Measurements from ENCODE around the gene ABCC11. TPM values are rescaled to one million over a fixed set of nuclear protein-coding genes. Genes with fewer than 3 reads are reported as not detected.

Gene ABCC11
- total RNA-seq = 1 to 10 TPM; 1.5 TPM

GRCh38 chr16:48247311-48247710 lies at the start of gene ABCC11:
TSS of gene ABCC11 (minus strand) at chr16:48247539. CDS start at chr16:48231921, 15,618 bp downstream.
- no peak within 1 kb of the TSS for H3K4me3 ChIP-seq
- H3K36me3 ChIP-seq = no peaks in the 10 kb centered on the region
- no peak for DNase-seq (ENCODE audit: low spot score)
- no peaks in the 10 kb centered on the region for H3K9me3 ChIP-seq
- 33% methylated on average over 4 of the region's 4 CpGs for WGBS
- TF ChIP-seq POLR2A (IDR thresholded peaks at IDR 0.05) = no peak
- no peak for TF ChIP-seq POLR2AphosphoS5 (IDR thresholded peaks at IDR 0.05)
- no peak for TF ChIP-seq CTCF (IDR thresholded peaks at IDR 0.05)
- H3K4me1 ChIP-seq (replicated peaks) = peaks cover 8% of the 10 kb centered on the region
- intact Hi-C loops (cut with DNase I) = loop anchor here (10.0 kb wide), 2 partner anchors 287 to 377 kb away; no protein-coding TSS in a partner anchor
- H3K27ac ChIP-seq = no peak within 1 kb of the TSS
- H3K27me3 ChIP-seq (replicated peaks; ENCODE audit: insufficient read depth) = no peaks in the 10 kb centered on the region

- no peak for TF ChIP-seq CTCF (IDR thresholded peaks at IDR 0.05)
- TF ChIP-seq POLR2AphosphoS5 (IDR thresholded peaks at IDR 0.05) = peak; percentile 72
- DNase-seq (ENCODE audit: low spot score) = peak; percentile 63
- peaks cover 0 to 6% of the 10 kb centered on the region in 2 donors for H3K36me3 ChIP-seq
- no peak overlapping the region for H3K4me3 ChIP-seq
- 50% methylated on average over 1 of the region's 1 CpG for WGBS
- no peaks in the 10 kb centered on the region for H3K27me3 ChIP-seq (replicated peaks; ENCODE audit: insufficient read depth)
- H3K27ac ChIP-seq = peak overlapping the region; percentile 50 to 65
- peaks cover 4% of the 10 kb centered on the region for H3K4me1 ChIP-seq (replicated peaks)
- H3K9me3 ChIP-seq = no peaks in the 10 kb centered on the region
- intact Hi-C loops (cut with DNase I) = no loop called here
These were observed 48.3 kb upstream of the ABCC11 start for GRCh38 chr16:48295488-48296281.

DNA sequence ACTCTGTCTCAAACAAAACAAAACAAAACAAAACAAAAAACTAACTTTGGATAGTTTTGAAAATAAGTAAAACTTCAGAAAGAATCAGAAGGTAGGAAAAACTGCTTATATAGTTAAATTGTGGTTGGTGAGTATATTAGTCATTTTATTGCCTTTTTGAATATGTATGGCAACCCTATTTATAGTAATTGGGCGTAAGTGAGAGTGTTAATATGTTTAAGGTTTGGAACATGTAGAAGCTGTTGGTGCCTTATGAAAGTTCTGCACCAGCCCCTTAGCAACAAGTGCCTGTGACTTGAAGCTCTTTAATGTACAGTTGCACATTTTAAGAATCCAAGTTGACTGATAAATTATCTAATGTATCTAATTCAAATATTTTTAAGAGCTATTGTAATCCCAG lies 47.4 kb upstream of the ABCC11 start:
- no peak for TF ChIP-seq POLR2A (IDR thresholded peaks at IDR 0.05)
- no peak for DNase-seq (ENCODE audit: low spot score)
- H3K36me3 ChIP-seq = peaks cover 0 to 6% of the 10 kb centered on the region in 2 donors
- H3K27me3 ChIP-seq (replicated peaks; ENCODE audit: insufficient read depth) = no peaks in the 10 kb centered on the region
- H3K4me1 ChIP-seq (replicated peaks) = peaks cover 4% of the 10 kb centered on the region
- no peaks in the 10 kb centered on the region for H3K9me3 ChIP-seq
- no peak overlapping the region for H3K4me3 ChIP-seq
- WGBS = 81% methylated on average over 1 of the region's 1 CpG
- intact Hi-C loops (cut with DNase I) = no loop called here
- peak overlapping the region; percentile 50 to 65 for H3K27ac ChIP-seq

DNA sequence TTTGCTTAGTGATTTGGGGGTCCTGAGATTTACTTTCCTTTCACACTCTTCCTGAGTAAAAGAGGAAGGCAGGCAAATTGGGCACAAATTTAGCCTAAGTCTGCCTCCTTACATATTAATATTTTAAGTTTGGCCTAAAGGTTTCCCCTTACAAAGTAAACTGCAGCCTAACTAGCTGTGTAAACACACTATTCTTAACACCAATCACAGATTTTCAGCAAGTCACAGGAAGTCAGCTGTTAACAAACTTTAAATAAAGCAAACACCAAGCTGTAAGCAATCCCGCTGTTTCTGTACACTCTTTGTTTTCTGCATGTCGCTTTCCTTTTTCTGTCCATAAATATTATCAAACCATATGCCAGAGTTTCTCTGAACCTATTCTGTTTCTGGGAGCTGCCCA lies 45.1 kb upstream of the ABCC11 start:
- 50% methylated on average over 2 of the region's 2 CpGs for WGBS
- Histone ChIP-seq H3K27me3 (replicated peaks; ENCODE audit: insufficient read depth) (no peaks in the 10 kb centered on the region), H3K36me3 (peaks cover 0 to 6% of the 10 kb centered on the region in 2 donors), H3K4me1 (replicated peaks) (peaks cover 4% of the 10 kb centered on the region), H3K4me3 (no peak overlapping the region), H3K27ac (peak overlapping the region in 1 of 2 donors; percentile 31), H3K9me3 (no peaks in the 10 kb centered on the region)
- intact Hi-C loops (cut with DNase I) = no loop called here
- DNase-seq (ENCODE audit: low spot score) = no peak
- no peak for TF ChIP-seq POLR2A (IDR thresholded peaks at IDR 0.05)
- TF ChIP-seq CTCF (IDR thresholded peaks at IDR 0.05) = no peak
- no peak for TF ChIP-seq POLR2AphosphoS5 (IDR thresholded peaks at IDR 0.05)

- 51% methylated on average over 4 of the region's 4 CpGs for WGBS
- Histone ChIP-seq H3K27me3 (replicated peaks; ENCODE audit: insufficient read depth) (no peaks in the 10 kb centered on the region), H3K36me3 (no peaks in the 10 kb centered on the region), H3K4me1 (replicated peaks) (peaks cover 4% of the 10 kb centered on the region), H3K27ac (peak overlapping the region in 1 of 2 donors; percentile 31), H3K9me3 (no peaks in the 10 kb centered on the region), H3K4me3 (no peak overlapping the region)
- intact Hi-C loops (cut with DNase I) = no loop called here
- TF ChIP-seq POLR2A (IDR thresholded peaks at IDR 0.05) (no peak), CTCF (IDR thresholded peaks at IDR 0.05) (no peak), POLR2AphosphoS5 (IDR thresholded peaks at IDR 0.05) (no peak)
- DNase-seq (ENCODE audit: low spot score) = no peak
These were observed 44.4 kb upstream of the ABCC11 start for GRCh38 chr16:48291754-48292153.

All from prostate gland (tissue), 2 donors.